Peyer's patch (tissue), 4 donors: ENCODE results near the gene MDN1.

Experiments
- CTCF ChIP-seq, 6 experiments: fragments of 450-650 bp in 4 of 6; fragments of 200-600 bp in 2 of 6; sonication (generic) in 1 of 6; IDR thresholded peaks; one replicate each; pipeline ENCODE4 v1.5.1; 2017 to 2019; ENCODE audit warnings: antibody characterized with exemption in 6 of 6, mild to moderate bottlenecking in 3 of 6, moderate library complexity in 1 of 6
- POLR2A ChIP-seq, 2 donors: fragments of 450-650 bp; IDR thresholded peaks; one replicate each; pipeline ENCODE4 v1.5.1; 2017; ENCODE audit warnings: antibody characterized with exemption in 2 of 2, mild to moderate bottlenecking in 2 of 2, moderate library complexity in 2 of 2

GRCh38 chr6:89611666-89612065, 207.9 kb downstream of the MDN1 start:
- TF ChIP-seq POLR2A (IDR thresholded peaks at IDR 0.05) (no peak), CTCF (IDR thresholded peaks at IDR 0.05) (no peak)
